IPS DF 19.7 (cell line): ENCODE measurements around the gene LYST.
"Not testable (repeated sequence)": the region's sequence is repeated elsewhere in the genome, so short reads cannot be mapped to it uniquely, and the experiment has no call there.

ENCODE experiments used
- DNase-seq: peaks from one replicate; pipeline ENCODE4 v3.0.0-alpha.2; 2013; ENCODE audit warnings: low read depth, low spot score

Gene LYST

DNA sequence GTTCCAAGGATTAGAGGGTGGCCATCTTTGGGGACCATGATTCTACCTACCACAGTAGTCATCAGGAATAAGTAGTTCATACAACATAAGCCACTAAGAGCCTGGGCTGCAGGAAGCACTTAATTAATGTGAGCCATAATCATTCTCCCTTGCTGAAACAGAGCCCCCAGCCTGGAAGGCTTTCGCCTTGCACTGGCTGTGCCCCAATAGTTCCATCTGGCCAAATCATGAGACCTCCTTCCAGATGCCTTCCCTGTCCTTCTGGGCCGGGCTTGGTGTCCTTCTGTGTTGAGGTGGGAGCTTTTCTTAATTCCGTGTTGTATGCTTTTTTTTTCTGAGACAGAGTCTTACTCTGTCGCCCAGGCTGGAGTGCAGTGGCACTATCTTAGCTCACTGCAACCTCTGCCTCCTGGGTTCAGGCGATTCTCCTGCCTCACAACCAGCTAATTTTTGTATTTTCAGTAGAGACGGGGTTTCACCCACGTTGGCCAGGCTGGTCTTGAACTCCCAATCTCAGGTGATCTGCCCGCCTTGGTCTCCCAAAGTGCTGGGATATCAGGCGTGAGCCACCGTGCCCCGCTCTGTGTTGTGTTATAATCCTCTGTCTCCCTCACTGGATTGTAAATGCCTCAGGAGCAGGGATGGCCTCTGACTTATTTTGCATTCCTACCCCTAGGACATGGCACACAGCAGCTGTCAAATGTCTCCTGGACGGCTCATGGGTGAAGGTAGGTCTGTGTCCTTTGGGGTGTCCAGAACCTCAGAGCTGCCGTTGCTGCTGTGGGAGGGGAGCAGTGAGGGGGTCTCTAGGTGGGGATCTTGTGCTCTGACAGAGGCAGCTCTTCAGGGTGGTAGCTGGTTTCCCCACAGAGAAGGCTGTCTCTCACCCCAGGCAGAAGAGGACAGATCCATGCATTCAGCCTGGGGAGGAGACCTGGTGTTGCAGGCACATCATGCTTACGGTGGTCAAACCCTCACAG lies 227.2 kb downstream of the LYST start:
- DNase-seq: no peak

- DNase-seq: not testable (repeated sequence)
Observed at GRCh38 chr1:235638612-235639011, 228.1 kb downstream of the LYST start.

- DNase-seq: no peak
Observed at GRCh38 chr1:235637756-235638534, 228.8 kb downstream of the LYST start.

DNA sequence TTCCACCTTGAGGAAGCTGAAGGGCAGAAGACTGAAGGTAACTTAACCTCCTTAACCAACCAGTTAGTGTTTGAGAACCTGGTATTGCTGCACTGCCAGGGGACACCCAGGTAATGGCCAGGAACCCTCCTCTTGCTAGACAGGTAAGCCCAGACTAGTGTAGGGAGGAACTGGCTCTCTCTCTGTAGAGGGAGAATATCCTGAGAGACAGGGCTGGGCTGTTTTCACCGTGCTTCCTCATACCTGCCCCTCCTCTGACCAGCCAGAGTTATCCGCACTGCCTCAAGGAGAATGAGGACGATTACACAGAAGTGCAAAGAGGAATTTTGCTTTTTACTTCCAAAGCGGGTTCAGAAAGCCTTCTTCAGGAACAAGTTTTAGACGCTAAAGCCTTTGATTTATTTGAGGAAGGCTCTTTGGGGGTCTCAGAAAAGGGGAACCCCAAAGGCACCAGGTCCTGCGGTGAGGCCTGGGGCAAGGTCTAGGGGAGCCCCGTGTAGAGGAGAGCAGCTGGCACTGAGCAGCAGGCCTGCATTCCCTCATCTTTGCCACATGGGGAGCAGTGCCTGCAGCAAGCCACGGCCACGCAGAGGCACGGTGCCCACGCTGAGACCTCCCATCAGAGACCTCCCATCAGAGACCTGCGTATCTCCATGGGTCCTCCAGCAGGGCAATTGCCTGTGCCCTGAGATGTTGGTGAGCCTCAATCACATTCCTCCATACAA lies 230.6 kb downstream of the LYST start:
- no peak for DNase-seq

- DNase-seq: no peak
Observed at GRCh38 chr1:235632506-235633401, 234.0 kb downstream of the LYST start.

DNA sequence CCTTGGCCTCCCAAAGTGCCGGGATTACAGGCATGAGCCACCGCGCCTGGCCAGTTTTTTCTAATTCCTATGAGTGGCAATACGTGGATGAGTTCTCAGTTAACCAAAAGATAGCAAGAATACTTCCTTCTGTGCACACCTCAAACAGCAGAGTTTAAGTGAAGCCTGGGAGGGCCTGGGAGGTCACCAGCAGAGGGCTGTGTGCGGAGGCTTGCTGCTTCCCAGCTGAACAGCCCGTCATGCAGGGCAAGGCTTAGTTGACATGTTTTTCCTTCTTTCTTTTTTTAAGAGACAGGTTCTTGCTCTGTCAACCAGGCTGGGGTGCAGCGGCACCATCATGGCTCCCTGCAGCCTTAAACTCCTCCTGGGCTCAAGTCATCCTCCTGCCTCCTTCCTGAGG lies 234.9 kb downstream of the LYST start:
- DNase-seq: no peak

DNA sequence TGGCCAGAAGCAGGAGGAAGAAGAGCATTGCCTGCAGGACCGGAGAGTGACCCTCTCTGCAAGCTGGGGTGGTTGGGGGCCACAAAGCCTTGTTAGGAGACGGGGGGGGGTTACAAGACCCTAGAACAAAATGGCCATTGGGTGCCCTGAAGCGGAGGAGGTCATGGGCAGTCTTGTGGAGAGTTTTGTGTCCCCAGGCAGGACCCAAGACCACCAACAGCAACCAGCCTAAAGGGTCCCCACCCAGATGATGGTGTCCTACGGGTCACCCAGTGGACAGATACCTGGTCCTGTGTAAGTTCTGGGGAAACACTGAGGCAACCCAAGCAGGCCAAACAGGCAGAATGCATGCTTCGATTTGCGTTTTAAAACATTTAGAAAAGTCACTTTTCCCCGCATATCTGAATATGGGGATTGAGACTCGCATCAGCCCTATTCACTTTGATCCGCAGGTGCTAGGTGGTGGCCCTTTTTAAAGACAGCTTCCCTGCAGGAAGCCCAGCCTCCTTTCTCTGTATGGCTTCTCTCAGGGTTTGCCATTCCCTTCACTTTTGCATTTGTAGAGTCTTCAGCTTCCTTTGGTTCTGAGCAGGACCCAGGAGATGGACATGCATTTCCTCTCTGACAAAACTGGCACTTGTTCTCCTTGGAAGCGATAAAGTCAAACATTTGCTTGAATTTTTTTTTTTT lies 238.2 kb downstream of the LYST start:
- DNase-seq: no peak

DNA sequence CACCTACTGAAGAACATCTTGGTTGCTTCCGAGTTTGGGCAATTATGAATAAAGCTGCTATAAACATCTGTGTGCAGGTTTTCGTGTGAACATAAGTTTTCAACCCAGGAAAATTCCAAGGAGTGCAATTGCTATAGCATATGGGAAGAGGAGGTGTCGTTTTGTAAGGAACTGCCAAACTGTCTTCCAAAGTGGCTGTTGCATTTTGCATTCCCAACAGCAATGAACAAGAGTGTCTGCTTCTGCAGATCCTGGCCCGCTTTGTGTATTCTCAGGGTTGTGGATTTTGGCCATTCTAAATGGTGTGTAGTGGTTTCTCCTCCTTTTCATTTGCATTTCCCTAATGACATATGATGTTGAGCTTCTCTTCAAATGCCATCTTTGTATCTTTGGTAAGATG lies 240.9 kb downstream of the LYST start:
- no peak for DNase-seq

DNA sequence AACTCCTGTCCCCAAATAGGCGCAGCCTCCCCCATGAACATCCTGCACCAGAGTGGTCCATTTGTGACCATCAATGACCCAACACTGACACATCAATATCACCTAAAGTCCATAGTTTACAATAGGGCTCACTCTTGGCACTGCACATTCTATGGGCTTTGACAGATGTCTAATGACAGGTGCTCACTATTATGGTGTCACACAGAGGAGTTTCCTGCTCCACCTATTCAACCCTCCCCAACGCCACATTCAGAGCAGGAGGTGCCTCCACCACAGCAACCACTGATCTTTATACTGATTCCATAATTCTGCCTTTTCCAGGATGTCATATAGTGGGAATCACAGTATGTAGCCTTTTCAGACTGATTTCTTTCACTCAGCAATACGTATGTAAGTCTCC lies 241.4 kb downstream of the LYST start:
- DNase-seq: no peak

DNA sequence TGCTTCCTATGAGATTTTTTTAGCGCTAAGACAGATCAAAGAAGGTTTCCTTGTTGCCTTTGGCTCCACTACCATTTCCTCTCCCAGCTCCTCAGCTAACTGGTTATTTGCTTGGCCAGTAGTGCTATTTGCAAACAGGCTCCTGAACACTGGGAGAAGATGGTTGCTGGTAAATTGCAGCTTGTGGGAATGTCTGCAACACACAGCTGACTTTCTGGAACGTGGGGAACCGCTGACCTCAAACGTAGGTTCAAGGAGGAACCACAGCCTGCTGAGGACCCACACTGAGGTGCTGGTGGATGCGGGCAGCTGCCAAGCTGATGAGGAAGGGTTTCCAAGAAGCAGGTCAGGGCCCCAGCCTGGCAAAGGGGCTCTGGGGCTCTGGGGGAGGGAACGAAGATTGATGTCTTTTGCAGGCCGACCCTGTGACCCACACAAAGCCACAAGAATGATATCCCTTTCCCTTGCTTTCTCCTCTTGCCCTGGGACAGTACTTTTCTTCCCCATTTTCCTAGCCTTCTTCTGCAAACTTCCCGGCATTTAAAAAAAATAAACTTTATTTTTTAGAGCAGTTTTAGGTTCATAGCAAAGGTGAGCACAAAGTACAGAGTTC lies 241.9 kb downstream of the LYST start:
- no peak for DNase-seq

DNA sequence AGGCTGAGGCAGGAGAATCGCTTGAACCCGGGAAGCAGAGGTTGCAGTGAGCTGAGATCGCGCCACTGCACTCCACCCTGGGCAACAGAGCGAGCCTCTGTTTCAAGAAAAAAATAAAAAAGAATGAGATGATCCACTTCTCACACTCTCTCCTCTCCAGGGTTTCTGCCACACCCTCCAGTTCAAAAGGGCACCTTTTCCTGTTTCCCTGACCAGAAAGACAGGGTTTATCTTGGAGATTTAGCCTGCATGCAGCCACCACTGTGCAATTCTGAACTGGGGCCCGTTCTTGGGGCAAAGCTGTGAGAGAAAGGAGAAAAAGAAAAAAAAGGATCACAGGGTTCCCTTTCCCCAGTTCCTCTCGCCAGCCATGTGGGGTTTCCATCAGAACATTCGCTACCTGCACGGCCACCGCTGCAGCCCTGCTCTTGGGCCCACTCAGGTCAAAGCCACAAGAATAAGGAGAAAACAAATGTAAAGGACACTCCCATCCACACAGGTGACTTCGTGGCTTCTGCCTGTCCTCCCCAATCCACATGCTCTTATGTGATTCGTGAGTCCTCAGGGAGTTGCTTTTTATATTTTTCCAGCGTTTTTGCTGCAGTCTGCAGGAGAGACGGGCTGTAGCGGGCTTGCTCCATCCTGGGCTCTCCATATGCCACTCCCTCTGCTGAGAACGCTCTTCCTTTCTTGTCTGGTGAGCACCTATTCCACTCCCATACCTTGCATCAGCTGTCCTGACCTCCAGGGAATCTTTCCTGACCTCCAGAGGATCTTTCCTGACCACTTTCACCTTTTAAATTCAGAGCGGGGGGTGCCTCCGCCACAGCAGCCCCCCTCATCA lies 243.5 kb downstream of the LYST start:
- DNase-seq: no peak

DNA sequence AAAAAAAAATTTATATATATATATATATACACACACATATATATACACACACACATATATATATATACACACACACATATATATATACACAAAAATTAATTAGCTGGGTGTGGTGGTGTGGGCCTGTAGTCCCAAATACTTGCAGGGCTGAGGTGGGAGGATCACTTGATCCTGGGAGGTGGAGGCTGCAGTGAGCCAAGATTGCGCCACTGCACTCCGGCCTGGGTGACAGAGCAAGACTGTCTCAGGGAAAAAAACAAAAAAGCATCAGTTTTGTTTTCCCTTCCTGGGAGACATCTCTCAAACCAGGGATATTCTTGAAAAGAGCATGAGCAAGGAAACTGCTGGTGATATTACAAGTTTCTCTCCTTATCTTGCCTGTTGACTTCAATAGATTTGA lies 247.6 kb downstream of the LYST start:
- DNase-seq: not testable (repeated sequence)

- DNase-seq: no peak
Observed at GRCh38 chr1:235617808-235618207, 248.9 kb downstream of the LYST start.

GRCh38 chr1:235617140-235617539 lies 249.6 kb downstream of the LYST start:
- no peak for DNase-seq

DNA sequence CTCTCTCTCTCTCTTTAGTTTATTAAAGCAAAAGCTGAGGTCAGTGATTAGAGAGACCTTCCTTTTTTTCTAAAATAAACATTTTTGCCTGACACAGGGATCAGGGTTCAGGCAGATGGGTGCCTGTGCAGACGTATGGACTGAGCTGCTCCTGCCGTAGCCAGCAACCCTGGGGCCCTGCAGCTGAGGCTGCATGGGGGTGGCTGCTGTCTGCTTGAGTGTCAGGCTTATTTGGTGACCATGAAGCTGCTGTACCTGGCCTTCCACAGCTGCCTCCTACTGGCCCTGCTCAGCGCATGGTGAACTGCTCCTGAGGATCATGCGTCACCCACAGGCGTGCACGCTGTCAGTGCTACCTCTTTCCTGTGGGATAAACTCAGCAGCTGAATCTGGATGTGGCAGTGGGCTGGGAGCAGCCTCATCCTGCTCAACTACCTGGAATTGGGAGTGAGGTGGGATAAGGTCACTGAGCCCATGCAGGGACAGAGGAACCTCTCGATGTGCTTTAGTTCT lies 252.2 kb downstream of the LYST start:
- DNase-seq: no peak

GRCh38 chr1:235613602-235614001 lies 253.1 kb downstream of the LYST start:
- no peak for DNase-seq

DNA sequence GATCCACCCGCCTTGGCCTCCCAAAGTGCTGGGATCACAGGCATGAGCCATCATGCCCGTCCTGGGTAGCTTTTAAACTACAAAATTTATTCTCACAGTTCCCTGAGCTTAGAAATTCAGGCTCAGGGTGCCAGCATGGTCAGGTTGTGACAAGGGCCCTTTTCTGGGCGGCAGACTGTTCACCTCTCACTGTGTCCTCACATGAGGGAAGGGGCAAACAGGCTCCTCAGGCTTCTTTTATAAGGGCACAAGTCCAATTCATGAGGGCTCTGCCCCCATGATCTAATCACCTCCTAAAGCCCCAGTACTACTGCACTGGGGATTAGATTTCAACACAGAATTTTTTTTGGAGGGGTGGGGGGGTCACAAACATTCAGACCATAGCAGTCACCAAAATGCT lies 253.9 kb downstream of the LYST start:
- no peak for DNase-seq
